Measurements from ENCODE around the gene KIAA1549. TPM values are rescaled to one million over a fixed set of nuclear protein-coding genes. Genes with fewer than 3 reads are reported as not detected.
A peak's percentile ranks its signal among the peaks of the same experiment; 100 is the strongest.

The KIAA1549 gene
- total and polyA plus RNA-seq, 2 of the 4 experiments (the other 2 are of a cell fraction): 1.3 to 3.3 TPM

GRCh38 chr7:138848056-138848980 is 132.9 kb downstream of the KIAA1549 start:
- no CpG with 5 or more reads among the region's 3 CpGs for WGBS, 2 experiments (ENCODE audit: extremely low coverage in 2 of 2, insufficient read length in 1 of 2)
- Histone ChIP-seq H3K27ac (ENCODE audit: insufficient read depth, low read length) (no peak overlapping the region), H2BK120ac (ENCODE audit: low read depth, low read length) (no peak overlapping the region), H3K9ac (ENCODE audit: low read depth, low read length) (no peak overlapping the region), H3K4me3 (ENCODE audit: insufficient read depth, low read depth, low read length) (no peak overlapping the region), H3K18ac (ENCODE audit: low read depth, low read length) (no peak overlapping the region), H3K56ac (ENCODE audit: extremely low read depth, insufficient read depth, low read length) (no peak overlapping the region), H2BK20ac (ENCODE audit: low read depth, low read length) (no peak overlapping the region), H4K5ac (ENCODE audit: low read depth, low read length) (no peak overlapping the region), H3K9me3 (ENCODE audit: control insufficient read depth, insufficient read depth, low read length) (no peaks in the 10 kb centered on the region), H2BK15ac (ENCODE audit: low read depth, low read length) (no peak overlapping the region), H4K8ac (ENCODE audit: low read depth in 2 of 2, low read length in 2 of 2) (no peak overlapping the region), H2AFZ (replicated peaks; ENCODE audit: low read length, poor library complexity) (no peak overlapping the region), H3K23ac (ENCODE audit: low read depth, low read length) (no peak overlapping the region), H3K4ac (ENCODE audit: low read depth, low read length) (no peak overlapping the region), H4K91ac (ENCODE audit: insufficient read depth, low read depth, low read length) (no peak overlapping the region), H3K4me1 (ENCODE audit: control insufficient read depth, insufficient read depth, low read length) (no peaks in the 10 kb centered on the region; the same call in 1 of the 2 replicates), H2AK9ac (replicated peaks; ENCODE audit: low read depth, low read length, poor library complexity) (no peak overlapping the region), H3K79me1 (ENCODE audit: low read depth in 1 of 2, low read length in 2 of 2) (no peaks in the 10 kb centered on the region), H3K9me1 (ENCODE audit: insufficient read depth, low read length) (no peaks in the 10 kb centered on the region), H2BK5ac (ENCODE audit: low read depth, low read length, poor library complexity, severe bottlenecking) (no peak overlapping the region), H3K4me2 (ENCODE audit: low read depth, low read length) (peak overlapping the region; percentile 40; the same call in 1 of the 2 replicates), H2AK5ac (ENCODE audit: low read depth, low read length) (no peak overlapping the region), H3K27me3 (ENCODE audit: control insufficient read depth, insufficient read depth, low read length) (no peaks in the 10 kb centered on the region), H4K20me1 (ENCODE audit: insufficient read depth, low read length) (no peaks in the 10 kb centered on the region), H3K14ac (replicated peaks; ENCODE audit: low read depth, low read length) (no peak overlapping the region), H3K36me3 (ENCODE audit: control insufficient read depth, insufficient read depth, low read length) (no peaks in the 10 kb centered on the region; the same call in none of the 2 replicates)
- intact Hi-C loops (cut with micrococcal nuclease) (no loop called here), dilution Hi-C loops (cut with HindIII; ENCODE audit: low sequenced_read_pairs, unreplicated experiment) (no loop called here), in situ Hi-C loops (cut with MboI; ENCODE audit: low sequenced_read_pairs) (no loop called here)
- no TSS peak for BruUV-seq (replicated peaks)
- DNase-seq: peak; percentile 57
- ChIA-PET POLR2A (ENCODE audit: unreplicated experiment) (no interaction called here), CTCF (no interaction called here)
- ATAC-seq (ENCODE audit: low read depth): peak; percentile 73
- no peak for TF ChIP-seq POLR2A (IDR thresholded peaks at IDR 0.05; ENCODE audit: low read depth, low read length)
- TF ChIP-seq NFE2L2 (IDR thresholded peaks at IDR 0.05; ENCODE audit: low read depth, low read length): peak; percentile 65; the same call in 1 of the 2 replicates
